ENCODE measurements around the gene RFESD. TPM values are rescaled to one million over a fixed set of nuclear protein-coding genes. Genes with fewer than 3 reads are reported as not detected.

The RFESD gene
- total and polyA plus RNA-seq, 10 of the 15 experiments (the other 5 are each of a cell fraction or from before 2014, with no cell fraction given) = 1.9 to 14.7 (median 4.9) TPM

- TF ChIP-seq MXI1 (IDR thresholded peaks at IDR 0.05; ENCODE audit: low read depth, low read length) (peak; percentile 73), ZBED1 (IDR thresholded peaks at IDR 0.05; ENCODE audit: borderline replicate concordance) (no peak), SMAD5 (IDR thresholded peaks at IDR 0.05; ENCODE audit: low read depth) (no peak), PKNOX1 (IDR thresholded peaks at IDR 0.05) (no peak), LARP7 (IDR thresholded peaks at IDR 0.05) (peak; percentile 87), KDM1A (IDR thresholded peaks at IDR 0.05; ENCODE audit: borderline replicate concordance) (no peak), BCL11A (IDR thresholded peaks at IDR 0.05; ENCODE audit: low read depth, low read length) (no peak), CHD4 (IDR thresholded peaks at IDR 0.05) (no peak), KAT2A (conservative IDR thresholded peaks at IDR 0.05; ENCODE audit: control insufficient read depth, low read depth, low read length) (no peak), ZZZ3 (IDR thresholded peaks at IDR 0.05; ENCODE audit: control insufficient read depth, insufficient read length, low read depth) (no peak), YY1 (IDR thresholded peaks at IDR 0.05; ENCODE audit: low read depth, low read length) (no peak), ZNF592 (IDR thresholded peaks at IDR 0.05) (0 out of 2 replicates have a peak, but pooled peaks have one; percentile 22), BCL3 (IDR thresholded peaks at IDR 0.05; ENCODE audit: borderline replicate concordance, insufficient read depth, low read depth, low read length, poor library complexity, severe bottlenecking) (peak; percentile 34), HDGF (IDR thresholded peaks at IDR 0.05) (no peak), ZBTB4 (CRISPR knock-in tag; IDR thresholded peaks at IDR 0.05) (no peak), BRCA1 (IDR thresholded peaks at IDR 0.05; ENCODE audit: low read depth, low read length) (no peak), JUND (IDR thresholded peaks at IDR 0.05; ENCODE audit: low read depth, low read length) (no peak), E2F4 (IDR thresholded peaks at IDR 0.05; ENCODE audit: low read depth, low read length) (no peak)
These were observed 26.3 kb upstream of the RFESD start, which contains the start of gene GPR150 (continued) for GRCh38 chr5:95620030-95620869.

Data from GM12878 (cell line).